WTC11 (cell line): ENCODE measurements around the gene CFH. TPM values are rescaled to one million over a fixed set of nuclear protein-coding genes. Genes with fewer than 3 reads are reported as not detected.
A peak's percentile ranks its signal among the peaks of the same experiment; 100 is the strongest.

Experiments
- ATAC-seq: fragments of 200-7000 bp; cut with Tn5 transposase; 2 replicates; pipeline ENCODE4 v1.10.0; 2021; ENCODE audit warnings: mild to moderate bottlenecking, moderate library complexity
- CTCF ChIA-PET: fragments of 300-600 bp; sonication (Branson Sonifier 250); formaldehyde crosslinking; loops from one replicate; lab custom pipeline; 2021; ENCODE audit warnings: antibody characterized with exemption; lab: Charles Lee
- POLR2A ChIA-PET: fragments of 350-600 bp; sonication (Branson Sonifier 250); formaldehyde crosslinking; loops from one replicate; lab custom pipeline; 2021; ENCODE audit warnings: antibody characterized with exemption; lab: Charles Lee
- DNase-seq: peaks from one replicate; pipeline ENCODE4 v3.0.0; 2021; ENCODE audit warnings: low spot score
- H3K27ac Mint-ChIP-seq: 2 replicates; pipeline ENCODE4 v1.8.0; 2021; ENCODE audit warnings: mixed read lengths
- H3K27me3 Mint-ChIP-seq: 2 replicates; pipeline ENCODE4 v1.8.0; 2021; ENCODE audit warnings: low read depth, mild to moderate bottlenecking, moderate library complexity, mixed read lengths
- H3K36me3 Mint-ChIP-seq: 2 replicates; pipeline ENCODE4 v1.8.0; 2021; ENCODE audit warnings: mixed read lengths
- H3K4me1 Mint-ChIP-seq: 2 replicates; pipeline ENCODE4 v1.8.0; 2022; ENCODE audit warnings: mixed read lengths
- H3K4me3 Mint-ChIP-seq: 2 replicates; pipeline ENCODE4 v1.8.0; 2021; ENCODE audit warnings: mild to moderate bottlenecking, moderate library complexity, mixed read lengths
- H3K9me3 Mint-ChIP-seq: 2 replicates; pipeline ENCODE4 v1.8.0; 2021; ENCODE audit warnings: mixed read lengths
- AFF4 ChIP-seq: sonication (generic); formaldehyde crosslinking; IDR thresholded peaks from 2 replicates; pipeline ENCODE4 v1.8.1; 2023; ENCODE audit warnings: mild to moderate bottlenecking, missing genetic modification reagents, borderline replicate concordance
- AR ChIP-seq: fragments of 250-450 bp; sonication (Bioruptor Pico); IDR thresholded peaks from 2 replicates; pipeline ENCODE4 v1.9.0; 2021; ENCODE audit warnings: mild to moderate bottlenecking
- CTCF ChIP-seq: fragments of 200-600 bp; IDR thresholded peaks from 2 replicates; pipeline ENCODE4 v1.8.0; 2022; ENCODE audit warnings: antibody characterized with exemption
- E2F5 ChIP-seq: sonication (generic); formaldehyde crosslinking; IDR thresholded peaks from 2 replicates; pipeline ENCODE4 v1.8.1; 2022; ENCODE audit warnings: mild to moderate bottlenecking, moderate library complexity, missing genetic modification reagents
- ELF4 ChIP-seq: sonication (generic); formaldehyde crosslinking; IDR thresholded peaks from 2 replicates; pipeline ENCODE4 v1.8.1; 2022; ENCODE audit warnings: low read depth, mild to moderate bottlenecking, moderate library complexity, missing genetic modification reagents
- EMX1 ChIP-seq: fragments of 250-450 bp; sonication (Bioruptor Pico); IDR thresholded peaks from 2 replicates; pipeline ENCODE4 v1.8.0; 2021; ENCODE audit warnings: mild to moderate bottlenecking
- ETV6 ChIP-seq: sonication (generic); formaldehyde crosslinking; IDR thresholded peaks from 2 replicates; pipeline ENCODE4 v1.8.1; 2022; ENCODE audit warnings: mild to moderate bottlenecking, missing genetic modification reagents
- JAZF1 ChIP-seq: fragments of 250-450 bp; sonication (Bioruptor Pico); IDR thresholded peaks from 2 replicates; pipeline ENCODE4 v1.9.0; 2021; ENCODE audit warnings: moderate library complexity, mild to moderate bottlenecking, inconsistent platforms
- JUN ChIP-seq: sonication (generic); formaldehyde crosslinking; IDR thresholded peaks from 2 replicates; pipeline ENCODE4 v1.8.0; 2023; ENCODE audit warnings: mild to moderate bottlenecking, missing genetic modification reagents
- MLX ChIP-seq: sonication (generic); formaldehyde crosslinking; IDR thresholded peaks from 2 replicates; pipeline ENCODE4 v1.8.1; 2023; ENCODE audit warnings: mild to moderate bottlenecking, missing genetic modification reagents, moderate library complexity
- MXD4 ChIP-seq: fragments of 250-450 bp; sonication (Bioruptor Pico); IDR thresholded peaks from 2 replicates; pipeline ENCODE4 v1.8.0; 2021; ENCODE audit warnings: mild to moderate bottlenecking, moderate library complexity, borderline replicate concordance
- NFATC4 ChIP-seq: fragments of 250-450 bp; sonication (Bioruptor Pico); IDR thresholded peaks from 2 replicates; pipeline ENCODE4 v1.9.0; 2021; ENCODE audit warnings: mild to moderate bottlenecking
- NR1H2 ChIP-seq: sonication (generic); formaldehyde crosslinking; IDR thresholded peaks from 2 replicates; pipeline ENCODE4 v1.9.0; 2021; ENCODE audit warnings: mild to moderate bottlenecking, moderate library complexity, missing genetic modification reagents
- NR3C1 ChIP-seq: sonication (generic); formaldehyde crosslinking; conservative IDR thresholded peaks from 2 replicates; pipeline ENCODE4 v1.8.1; 2023; ENCODE audit warnings: low read depth, mild to moderate bottlenecking, missing genetic modification reagents
- PREB ChIP-seq: sonication (generic); formaldehyde crosslinking; IDR thresholded peaks from 2 replicates; pipeline ENCODE4 v1.8.1; 2022; ENCODE audit warnings: mild to moderate bottlenecking, missing genetic modification reagents, moderate library complexity, borderline replicate concordance
- RORB ChIP-seq: fragments of 250-450 bp; sonication (Bioruptor Pico); IDR thresholded peaks from 2 replicates; pipeline ENCODE4 v1.9.0; 2021; ENCODE audit warnings: mild to moderate bottlenecking
- TEAD1 ChIP-seq: sonication (generic); formaldehyde crosslinking; IDR thresholded peaks from 2 replicates; pipeline ENCODE4 v1.8.0; 2022; ENCODE audit warnings: mild to moderate bottlenecking, missing genetic modification reagents
- ZBTB21 ChIP-seq: sonication (generic); formaldehyde crosslinking; IDR thresholded peaks from 2 replicates; pipeline ENCODE4 v1.8.1; 2023; ENCODE audit warnings: mild to moderate bottlenecking, missing genetic modification reagents, borderline replicate concordance
- total RNA-seq: library from RNA; stranded (reverse); gene quantifications from 3 replicates; pipeline ENCODE4 v1.2.3, GENCODE V29; 2021

Gene CFH
- total RNA-seq, 1 experiment from 2014 or later: 0.17 TPM

GRCh38 chr1:196689001-196689400, 37.2 kb downstream of the CFH start (continued):
- TF ChIP-seq AFF4 (CRISPR knock-in tag): no peak
- TF ChIP-seq ELF4 (CRISPR knock-in tag): no peak

- ATAC-seq: peak; percentile 67
Measured at GRCh38 chr1:196690582-196690981, 38.7 kb downstream of the CFH start.

GRCh38 chr1:196698993-196699392, 47.1 kb downstream of the CFH start:
- CTCF ChIA-PET: no interaction called here
- Mint-ChIP-seq H3K4me1 (no peaks in the 10 kb centered on the region), H3K27ac (no peak overlapping the region), H3K36me3 (no peaks in the 10 kb centered on the region), H3K4me3 (no peak overlapping the region), H3K27me3 (no peaks in the 10 kb centered on the region), H3K9me3 (peaks cover 16% of the 10 kb centered on the region)
- POLR2A ChIA-PET: no interaction called here
- ATAC-seq (no peak), DNase-seq (no peak)
- TF ChIP-seq NR3C1 (CRISPR knock-in tag) (no peak), NR1H2 (CRISPR knock-in tag) (no peak), MLX (CRISPR knock-in tag) (no peak), RORB (CRISPR knock-in tag) (no peak), TEAD1 (CRISPR knock-in tag) (no peak), PREB (no peak), JUN (no peak), ZBTB21 (CRISPR knock-in tag) (no peak), E2F5 (CRISPR knock-in tag) (no peak), ETV6 (CRISPR knock-in tag) (no peak)

More at GRCh38 chr1:196690582-196690981, 38.7 kb downstream of the CFH start:
- ChIA-PET CTCF (interaction anchor here (0.8 kb wide), 1 partner anchor 375 kb away, joined by 4 read pairs; no protein-coding TSS in a partner anchor), POLR2A (no interaction called here)
- no peak for DNase-seq
- H3K4me1 Mint-ChIP-seq: no peaks in the 10 kb centered on the region
- no peaks in the 10 kb centered on the region for H3K27me3 Mint-ChIP-seq
- TF ChIP-seq EMX1 (CRISPR knock-in tag) (no peak), NFATC4 (CRISPR knock-in tag) (no peak), JAZF1 (no peak), CTCF (no peak), MXD4 (CRISPR knock-in tag) (no peak), AR (no peak)
- H3K36me3 Mint-ChIP-seq: no peaks in the 10 kb centered on the region
- H3K9me3 Mint-ChIP-seq: no peaks in the 10 kb centered on the region
- no peak overlapping the region for H3K27ac Mint-ChIP-seq
- no peak overlapping the region for H3K4me3 Mint-ChIP-seq
